ENCODE results near the gene HCN3.

GRCh38 chr1:155285063-155285462 is 7.8 kb downstream of the HCN3 start:
- TF ChIP-seq REST (IDR thresholded peaks at IDR 0.05; ENCODE audit: insufficient read depth in 1 of 2, low read depth in 2 of 2, low read length in 2 of 2), result no peak
- TF ChIP-seq TAF1 (IDR thresholded peaks at IDR 0.05; ENCODE audit: borderline replicate concordance, insufficient read depth, low read length), result no peak
- TF ChIP-seq POLR2AphosphoS5 (IDR thresholded peaks at IDR 0.05; ENCODE audit: low read depth, low read length), result no peak
- TF ChIP-seq SIN3A (IDR thresholded peaks at IDR 0.05; ENCODE audit: borderline replicate concordance, insufficient read depth, low read length), result no peak
- TF ChIP-seq FOXP2 (optimal IDR thresholded peaks at IDR 0.05; ENCODE audit: borderline replicate concordance, extremely low read depth, extremely low read length, insufficient read depth), result no peak
